Fibroblast of pulmonary artery (primary cell): Measurements from ENCODE around the gene KIF21B.
A peak's percentile ranks its signal among the peaks of the same experiment; 100 is the strongest.
"Not testable (repeated sequence)": the region's sequence is repeated elsewhere in the genome, so short reads cannot be mapped to it uniquely, and the experiment has no call there.

ENCODE experiments used
- DNase-seq: peaks from one replicate; pipeline ENCODE4 v3.0.0-alpha.2; 2010; ENCODE audit warnings: low read depth
- H3K4me3 ChIP-seq: replicated peaks from 2 replicates; pipeline ENCODE4 v1.5.1; 2011; ENCODE audit warnings: low read depth, mild to moderate bottlenecking, control low read depth, low read length, moderate library complexity
- CTCF ChIP-seq: IDR thresholded peaks from 2 replicates; pipeline ENCODE4 v1.5.1; 2011; ENCODE audit warnings: mild to moderate bottlenecking, control low read depth, low read length, inconsistent platforms; ENCODE audit errors: missing control alignments

The KIF21B gene

GRCh38 chr1:200947059-200947566 is 76.4 kb downstream of the KIF21B start:
- no peak for DNase-seq
- H3K4me3 ChIP-seq, result no peak overlapping the region
- TF ChIP-seq CTCF, result no peak

- no peak for DNase-seq
- no peak for TF ChIP-seq CTCF
- H3K4me3 ChIP-seq, result no peak overlapping the region
Observed at GRCh38 chr1:200945111-200945510, 78.4 kb downstream of the KIF21B start.

DNA sequence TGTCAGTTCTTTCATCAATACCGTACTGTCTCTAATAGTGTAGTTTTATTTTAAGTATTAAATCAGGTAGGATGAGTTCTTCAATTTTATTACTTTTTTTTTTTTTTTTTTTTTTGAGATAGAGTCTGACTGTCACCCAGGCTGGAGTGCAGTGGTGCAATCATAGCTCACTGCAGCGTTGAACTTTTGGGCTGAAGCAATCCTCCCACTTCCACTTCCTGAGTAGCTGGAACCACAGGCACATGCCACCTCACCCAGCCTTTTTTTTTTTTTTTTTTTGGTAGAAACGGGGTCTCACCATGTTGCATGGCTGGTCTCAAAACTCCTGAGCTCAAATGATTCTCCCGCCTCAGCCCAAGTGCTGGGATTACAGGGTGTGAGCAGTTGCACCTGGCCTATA is 84.6 kb downstream of the KIF21B start:
- no peak overlapping the region for H3K4me3 ChIP-seq
- DNase-seq, result peak; percentile 30
- no peak for TF ChIP-seq CTCF

- DNase-seq, H3K4me3 ChIP-seq: not testable (repeated sequence)
Observed at GRCh38 chr1:200935286-200935962, 88.1 kb downstream of the KIF21B start.

DNA sequence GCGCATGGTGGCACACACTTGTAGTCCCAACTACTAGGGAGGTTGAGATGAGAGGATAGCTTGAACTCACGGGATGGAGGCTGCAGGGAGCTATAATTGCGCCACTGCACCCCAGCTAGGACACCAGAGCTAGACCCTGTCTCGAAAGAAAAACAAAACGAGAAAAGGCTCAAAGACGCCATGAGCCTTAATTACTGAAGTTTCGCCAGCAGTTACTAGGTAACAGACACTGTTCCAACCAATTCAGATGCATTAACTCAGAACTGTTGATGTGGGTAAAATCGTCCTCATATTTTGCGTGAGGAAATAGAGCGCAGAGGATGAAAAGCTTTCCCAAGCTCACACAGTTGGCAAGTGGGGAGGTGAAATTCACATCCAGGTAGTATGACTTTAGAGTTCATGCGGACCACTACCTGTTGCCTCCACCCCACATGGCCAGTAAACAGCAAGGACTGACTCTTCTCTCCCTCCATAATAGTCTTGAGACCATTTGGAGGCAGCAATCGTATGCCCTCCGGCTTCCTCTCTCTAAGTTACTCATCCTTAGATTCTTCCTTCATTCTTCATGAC is 88.8 kb downstream of the KIF21B start:
- DNase-seq, result no peak
- no peak for TF ChIP-seq CTCF
- H3K4me3 ChIP-seq, result no peak overlapping the region

DNA sequence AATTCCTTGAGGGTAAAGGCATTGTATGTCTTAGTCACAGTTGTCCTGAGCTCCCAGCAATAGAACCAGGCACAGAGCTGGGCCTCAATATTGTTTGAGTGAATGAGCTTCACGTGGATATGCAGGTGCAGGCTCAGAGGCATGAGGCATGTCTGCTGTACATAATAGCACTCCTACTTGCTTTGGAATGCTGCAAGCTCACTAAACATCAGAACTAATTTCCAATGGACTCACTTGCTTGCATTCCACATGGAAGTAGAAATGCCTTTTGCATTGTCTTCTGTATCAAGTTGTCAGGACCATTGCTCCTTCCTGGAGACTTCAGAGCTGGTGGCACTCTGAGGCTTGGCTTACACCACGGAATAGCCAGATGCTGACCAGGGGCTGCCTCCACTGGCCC is 91.7 kb downstream of the KIF21B start:
- no peak for TF ChIP-seq CTCF
- DNase-seq, result no peak
- no peak overlapping the region for H3K4me3 ChIP-seq

GRCh38 chr1:200930285-200930684 is 93.2 kb downstream of the KIF21B start:
- H3K4me3 ChIP-seq, DNase-seq: not testable (repeated sequence)

- no peak overlapping the region for H3K4me3 ChIP-seq
- no peak for TF ChIP-seq CTCF
- no peak for DNase-seq
Observed at GRCh38 chr1:200929530-200930278, 93.8 kb downstream of the KIF21B start.
